ENCODE data around the gene SPECC1. TPM values are rescaled to one million over a fixed set of nuclear protein-coding genes. Genes with fewer than 3 reads are reported as not detected.

Gene SPECC1
- total RNA-seq, 1 experiment from 2014 or later: 103 TPM

DNA sequence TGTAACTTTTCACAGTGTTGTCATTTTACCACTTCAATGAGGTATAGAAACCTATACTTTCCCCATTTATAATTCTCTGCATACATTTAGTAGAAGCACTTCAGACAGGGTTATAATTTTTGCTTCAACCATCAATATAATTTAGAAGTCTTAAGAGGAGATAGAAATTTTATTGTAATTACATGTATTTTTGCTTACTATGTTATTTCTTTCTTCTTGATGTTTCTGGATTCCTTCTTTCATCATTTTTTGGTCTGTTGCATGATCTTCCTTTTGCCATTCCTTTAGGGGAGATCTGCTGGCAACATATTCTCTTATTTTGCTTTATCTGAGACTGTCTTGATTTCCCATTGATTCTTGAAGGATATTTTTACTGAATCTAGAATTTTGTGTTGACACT, 31.1 kb downstream of the SPECC1 start:
- TF ChIP-seq ZSCAN18 (CRISPR knock-in tag; IDR thresholded peaks at IDR 0.05): no peak
- TF ChIP-seq, protein P1, sequence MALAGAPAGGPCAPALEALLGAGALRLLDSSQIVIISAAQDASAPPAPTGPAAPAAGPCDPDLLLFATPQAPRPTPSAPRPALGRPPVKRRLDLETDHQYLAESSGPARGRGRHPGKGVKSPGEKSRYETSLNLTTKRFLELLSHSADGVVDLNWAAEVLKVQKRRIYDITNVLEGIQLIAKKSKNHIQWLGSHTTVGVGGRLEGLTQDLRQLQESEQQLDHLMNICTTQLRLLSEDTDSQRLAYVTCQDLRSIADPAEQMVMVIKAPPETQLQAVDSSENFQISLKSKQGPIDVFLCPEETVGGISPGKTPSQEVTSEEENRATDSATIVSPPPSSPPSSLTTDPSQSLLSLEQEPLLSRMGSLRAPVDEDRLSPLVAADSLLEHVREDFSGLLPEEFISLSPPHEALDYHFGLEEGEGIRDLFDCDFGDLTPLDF (CRISPR knock-in tag; IDR thresholded peaks at IDR 0.05): no peak
- no peak for TF ChIP-seq NFATC4 (CRISPR knock-in tag; IDR thresholded peaks at IDR 0.05)
- TF ChIP-seq GABPB1 (CRISPR knock-in tag; IDR thresholded peaks at IDR 0.05): no peak
- TF ChIP-seq, protein P2, sequence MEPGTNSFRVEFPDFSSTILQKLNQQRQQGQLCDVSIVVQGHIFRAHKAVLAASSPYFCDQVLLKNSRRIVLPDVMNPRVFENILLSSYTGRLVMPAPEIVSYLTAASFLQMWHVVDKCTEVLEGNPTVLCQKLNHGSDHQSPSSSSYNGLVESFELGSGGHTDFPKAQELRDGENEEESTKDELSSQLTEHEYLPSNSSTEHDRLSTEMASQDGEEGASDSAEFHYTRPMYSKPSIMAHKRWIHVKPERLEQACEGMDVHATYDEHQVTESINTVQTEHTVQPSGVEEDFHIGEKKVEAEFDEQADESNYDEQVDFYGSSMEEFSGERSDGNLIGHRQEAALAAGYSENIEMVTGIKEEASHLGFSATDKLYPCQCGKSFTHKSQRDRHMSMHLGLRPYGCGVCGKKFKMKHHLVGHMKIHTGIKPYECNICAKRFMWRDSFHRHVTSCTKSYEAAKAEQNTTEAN (CRISPR knock-in tag; IDR thresholded peaks at IDR 0.05): no peak
- no peak for TF ChIP-seq NR1H2 (CRISPR knock-in tag; IDR thresholded peaks at IDR 0.05)
- TF ChIP-seq, protein P3, sequence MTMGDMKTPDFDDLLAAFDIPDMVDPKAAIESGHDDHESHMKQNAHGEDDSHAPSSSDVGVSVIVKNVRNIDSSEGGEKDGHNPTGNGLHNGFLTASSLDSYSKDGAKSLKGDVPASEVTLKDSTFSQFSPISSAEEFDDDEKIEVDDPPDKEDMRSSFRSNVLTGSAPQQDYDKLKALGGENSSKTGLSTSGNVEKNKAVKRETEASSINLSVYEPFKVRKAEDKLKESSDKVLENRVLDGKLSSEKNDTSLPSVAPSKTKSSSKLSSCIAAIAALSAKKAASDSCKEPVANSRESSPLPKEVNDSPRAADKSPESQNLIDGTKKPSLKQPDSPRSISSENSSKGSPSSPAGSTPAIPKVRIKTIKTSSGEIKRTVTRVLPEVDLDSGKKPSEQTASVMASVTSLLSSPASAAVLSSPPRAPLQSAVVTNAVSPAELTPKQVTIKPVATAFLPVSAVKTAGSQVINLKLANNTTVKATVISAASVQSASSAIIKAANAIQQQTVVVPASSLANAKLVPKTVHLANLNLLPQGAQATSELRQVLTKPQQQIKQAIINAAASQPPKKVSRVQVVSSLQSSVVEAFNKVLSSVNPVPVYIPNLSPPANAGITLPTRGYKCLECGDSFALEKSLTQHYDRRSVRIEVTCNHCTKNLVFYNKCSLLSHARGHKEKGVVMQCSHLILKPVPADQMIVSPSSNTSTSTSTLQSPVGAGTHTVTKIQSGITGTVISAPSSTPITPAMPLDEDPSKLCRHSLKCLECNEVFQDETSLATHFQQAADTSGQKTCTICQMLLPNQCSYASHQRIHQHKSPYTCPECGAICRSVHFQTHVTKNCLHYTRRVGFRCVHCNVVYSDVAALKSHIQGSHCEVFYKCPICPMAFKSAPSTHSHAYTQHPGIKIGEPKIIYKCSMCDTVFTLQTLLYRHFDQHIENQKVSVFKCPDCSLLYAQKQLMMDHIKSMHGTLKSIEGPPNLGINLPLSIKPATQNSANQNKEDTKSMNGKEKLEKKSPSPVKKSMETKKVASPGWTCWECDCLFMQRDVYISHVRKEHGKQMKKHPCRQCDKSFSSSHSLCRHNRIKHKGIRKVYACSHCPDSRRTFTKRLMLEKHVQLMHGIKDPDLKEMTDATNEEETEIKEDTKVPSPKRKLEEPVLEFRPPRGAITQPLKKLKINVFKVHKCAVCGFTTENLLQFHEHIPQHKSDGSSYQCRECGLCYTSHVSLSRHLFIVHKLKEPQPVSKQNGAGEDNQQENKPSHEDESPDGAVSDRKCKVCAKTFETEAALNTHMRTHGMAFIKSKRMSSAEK (CRISPR knock-in tag; IDR thresholded peaks at IDR 0.05; ENCODE audit: borderline replicate concordance): no peak
- no peak for TF ChIP-seq CBFB (CRISPR knock-in tag; IDR thresholded peaks at IDR 0.05; ENCODE audit: low read depth)
- TF ChIP-seq ZBTB21 (CRISPR knock-in tag; IDR thresholded peaks at IDR 0.05; ENCODE audit: borderline replicate concordance): no peak
- TF ChIP-seq, protein P4, sequence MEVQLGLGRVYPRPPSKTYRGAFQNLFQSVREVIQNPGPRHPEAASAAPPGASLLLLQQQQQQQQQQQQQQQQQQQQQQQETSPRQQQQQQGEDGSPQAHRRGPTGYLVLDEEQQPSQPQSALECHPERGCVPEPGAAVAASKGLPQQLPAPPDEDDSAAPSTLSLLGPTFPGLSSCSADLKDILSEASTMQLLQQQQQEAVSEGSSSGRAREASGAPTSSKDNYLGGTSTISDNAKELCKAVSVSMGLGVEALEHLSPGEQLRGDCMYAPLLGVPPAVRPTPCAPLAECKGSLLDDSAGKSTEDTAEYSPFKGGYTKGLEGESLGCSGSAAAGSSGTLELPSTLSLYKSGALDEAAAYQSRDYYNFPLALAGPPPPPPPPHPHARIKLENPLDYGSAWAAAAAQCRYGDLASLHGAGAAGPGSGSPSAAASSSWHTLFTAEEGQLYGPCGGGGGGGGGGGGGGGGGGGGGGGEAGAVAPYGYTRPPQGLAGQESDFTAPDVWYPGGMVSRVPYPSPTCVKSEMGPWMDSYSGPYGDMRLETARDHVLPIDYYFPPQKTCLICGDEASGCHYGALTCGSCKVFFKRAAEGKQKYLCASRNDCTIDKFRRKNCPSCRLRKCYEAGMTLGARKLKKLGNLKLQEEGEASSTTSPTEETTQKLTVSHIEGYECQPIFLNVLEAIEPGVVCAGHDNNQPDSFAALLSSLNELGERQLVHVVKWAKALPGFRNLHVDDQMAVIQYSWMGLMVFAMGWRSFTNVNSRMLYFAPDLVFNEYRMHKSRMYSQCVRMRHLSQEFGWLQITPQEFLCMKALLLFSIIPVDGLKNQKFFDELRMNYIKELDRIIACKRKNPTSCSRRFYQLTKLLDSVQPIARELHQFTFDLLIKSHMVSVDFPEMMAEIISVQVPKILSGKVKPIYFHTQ (CRISPR knock-in tag; IDR thresholded peaks at IDR 0.05): no peak
- TF ChIP-seq, protein P5, sequence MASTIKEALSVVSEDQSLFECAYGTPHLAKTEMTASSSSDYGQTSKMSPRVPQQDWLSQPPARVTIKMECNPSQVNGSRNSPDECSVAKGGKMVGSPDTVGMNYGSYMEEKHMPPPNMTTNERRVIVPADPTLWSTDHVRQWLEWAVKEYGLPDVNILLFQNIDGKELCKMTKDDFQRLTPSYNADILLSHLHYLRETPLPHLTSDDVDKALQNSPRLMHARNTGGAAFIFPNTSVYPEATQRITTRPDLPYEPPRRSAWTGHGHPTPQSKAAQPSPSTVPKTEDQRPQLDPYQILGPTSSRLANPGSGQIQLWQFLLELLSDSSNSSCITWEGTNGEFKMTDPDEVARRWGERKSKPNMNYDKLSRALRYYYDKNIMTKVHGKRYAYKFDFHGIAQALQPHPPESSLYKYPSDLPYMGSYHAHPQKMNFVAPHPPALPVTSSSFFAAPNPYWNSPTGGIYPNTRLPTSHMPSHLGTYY (CRISPR knock-in tag; IDR thresholded peaks at IDR 0.05): no peak
- TF ChIP-seq TEAD4 (CRISPR knock-in tag; IDR thresholded peaks at IDR 0.05): no peak
- no peak for TF ChIP-seq PRDM15 (CRISPR knock-in tag; IDR thresholded peaks at IDR 0.05)
- TF ChIP-seq, protein P6, sequence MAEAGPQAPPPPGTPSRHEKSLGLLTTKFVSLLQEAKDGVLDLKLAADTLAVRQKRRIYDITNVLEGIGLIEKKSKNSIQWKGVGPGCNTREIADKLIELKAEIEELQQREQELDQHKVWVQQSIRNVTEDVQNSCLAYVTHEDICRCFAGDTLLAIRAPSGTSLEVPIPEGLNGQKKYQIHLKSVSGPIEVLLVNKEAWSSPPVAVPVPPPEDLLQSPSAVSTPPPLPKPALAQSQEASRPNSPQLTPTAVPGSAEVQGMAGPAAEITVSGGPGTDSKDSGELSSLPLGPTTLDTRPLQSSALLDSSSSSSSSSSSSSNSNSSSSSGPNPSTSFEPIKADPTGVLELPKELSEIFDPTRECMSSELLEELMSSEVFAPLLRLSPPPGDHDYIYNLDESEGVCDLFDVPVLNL (CRISPR knock-in tag; IDR thresholded peaks at IDR 0.05; ENCODE audit: borderline replicate concordance, low read depth): no peak
- TF ChIP-seq ELF4 (CRISPR knock-in tag; IDR thresholded peaks at IDR 0.05; ENCODE audit: low read depth): no peak
- no peak for TF ChIP-seq ZNF423 (CRISPR knock-in tag; IDR thresholded peaks at IDR 0.05)
- H3K27me3 Mint-ChIP-seq (ENCODE audit: low read depth): no peaks in the 10 kb centered on the region
- no peaks in the 10 kb centered on the region for H3K36me3 Mint-ChIP-seq
- no peak overlapping the region for H3K27ac Mint-ChIP-seq
- ATAC-seq (no peak), DNase-seq (ENCODE audit: low spot score) (no peak)
- H3K4me3 Mint-ChIP-seq: no peak overlapping the region
- ChIA-PET CTCF (no interaction called here), POLR2A (no interaction called here)
- no peaks in the 10 kb centered on the region for H3K4me1 Mint-ChIP-seq
- no peaks in the 10 kb centered on the region for H3K9me3 Mint-ChIP-seq
